GM18508 (cell line): ENCODE measurements around the gene FAM111B.
"Not testable (repeated sequence)": the region's sequence is repeated elsewhere in the genome, so short reads cannot be mapped to it uniquely, and the experiment has no call there.

Source experiments
- ATAC-seq: cut with Tn5 transposase; IDR thresholded peaks from one replicate; pipeline ENCODE4 v1.9.1; 2021; ENCODE audit warnings: moderate number of reproducible peaks; ENCODE audit not compliant: insufficient read depth, unreplicated experiment

FAM111B gene

GRCh38 chr11:59106363-59107336 lies at the start of gene FAM111B:
Gene FAM111B, plus strand, starts transcription at chr11:59107237. Its CDS starts 2,389 bp downstream, at chr11:59109626.
- peak; percentile 57 for ATAC-seq

- peak; percentile 78 for ATAC-seq
These were observed 48.7 kb upstream of the FAM111B start for GRCh38 chr11:59058120-59059033.

DNA sequence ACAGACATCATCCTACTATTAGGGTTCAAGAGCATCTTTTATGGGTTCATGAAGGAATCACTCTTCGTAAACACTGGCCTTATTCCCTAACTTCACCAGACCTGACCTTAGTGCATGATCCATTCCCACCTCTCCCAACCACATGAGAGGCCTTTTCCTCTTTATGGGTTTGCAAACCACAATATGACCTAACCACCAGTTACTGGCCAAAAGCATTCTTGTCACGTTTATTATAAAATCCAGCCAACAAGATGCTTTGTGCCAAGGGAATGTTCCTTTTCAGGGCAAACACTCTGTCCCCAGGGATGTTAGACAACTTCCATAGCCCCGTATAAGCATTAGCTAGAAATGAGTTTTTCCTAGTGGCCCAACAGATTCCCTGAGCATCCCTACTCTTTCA lies 46.9 kb upstream of the FAM111B start:
- ATAC-seq, result not testable (repeated sequence)

DNA sequence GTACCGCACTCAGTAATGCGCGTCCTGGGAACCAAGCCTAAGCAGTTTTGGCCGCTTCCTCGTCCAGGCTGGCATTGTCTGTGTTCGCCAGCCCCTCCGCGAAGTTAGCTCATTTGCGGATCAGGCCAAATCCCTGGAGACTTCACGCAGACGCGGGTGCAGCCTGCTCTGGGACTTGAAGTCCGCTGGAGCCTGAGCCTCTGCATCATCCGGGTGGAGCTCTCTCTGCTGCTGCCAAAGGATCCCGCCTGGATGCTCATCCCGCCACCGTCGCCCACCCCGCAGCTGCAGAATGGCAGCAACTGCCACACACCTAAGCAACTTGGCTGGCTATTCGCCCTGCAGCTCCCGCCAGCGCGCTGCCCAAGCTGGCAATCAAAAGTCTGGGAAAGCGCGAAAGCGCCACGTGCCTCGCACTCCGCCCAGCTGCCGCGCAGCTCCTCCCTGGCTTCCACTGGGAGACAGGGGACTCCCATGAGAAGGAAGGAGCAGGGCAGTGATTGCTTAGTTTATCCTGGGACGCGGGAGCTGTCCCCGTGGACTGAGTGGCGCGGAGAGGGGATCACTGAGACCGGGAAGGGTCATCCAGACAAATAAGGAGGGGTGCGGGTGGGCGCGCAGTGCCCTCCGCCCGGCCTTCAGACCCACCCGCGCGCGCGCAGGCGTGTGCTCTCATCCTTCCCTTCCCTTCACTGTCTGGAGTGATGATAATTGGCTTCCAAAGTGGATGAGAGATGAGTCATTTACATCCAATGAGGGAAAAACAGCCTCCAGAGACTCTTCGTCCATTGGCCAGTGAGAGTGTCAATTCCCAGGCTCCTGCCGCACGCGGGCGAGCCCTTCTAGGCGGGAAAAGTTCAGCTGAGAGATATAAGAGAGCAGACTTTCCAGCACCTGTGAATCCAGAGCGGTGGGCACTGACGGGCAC lies 44.2 kb upstream of the FAM111B start:
- no peak for ATAC-seq

DNA sequence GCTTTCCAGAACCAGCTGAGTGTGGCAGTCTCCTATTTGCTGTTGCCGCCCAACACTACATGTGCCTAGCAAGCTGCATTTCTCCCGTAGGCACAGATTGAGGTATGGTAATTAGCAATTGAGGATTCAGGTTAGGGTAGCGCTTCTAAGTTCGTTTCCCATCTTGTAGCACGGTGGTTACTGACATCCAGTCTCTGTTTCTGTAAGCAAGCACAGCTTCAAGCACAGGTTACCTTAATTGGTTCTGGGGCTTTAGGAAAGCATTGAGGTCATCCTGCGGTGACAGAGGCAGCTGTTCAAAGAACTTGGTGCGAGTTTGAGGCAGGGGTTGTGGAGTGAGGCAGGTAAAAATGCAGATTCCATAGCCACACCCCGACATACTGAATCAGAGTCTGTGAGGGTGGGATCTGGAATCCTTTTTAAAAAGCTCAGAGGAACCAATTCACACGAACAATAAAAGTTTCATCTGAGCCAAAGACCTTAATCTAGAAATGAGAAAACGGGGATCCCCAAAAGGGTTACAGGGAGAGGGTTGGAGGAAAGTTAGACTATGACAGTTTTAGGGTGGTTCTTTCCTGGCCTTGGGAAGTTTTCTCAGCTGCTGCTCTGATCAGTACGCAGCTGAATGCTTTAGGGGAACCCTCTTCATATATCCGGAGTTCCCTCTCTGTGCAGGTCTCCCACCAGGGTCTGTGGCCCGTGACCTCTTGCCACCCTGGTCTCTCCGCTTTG lies 42.9 kb upstream of the FAM111B start:
- ATAC-seq, result not testable (repeated sequence)

DNA sequence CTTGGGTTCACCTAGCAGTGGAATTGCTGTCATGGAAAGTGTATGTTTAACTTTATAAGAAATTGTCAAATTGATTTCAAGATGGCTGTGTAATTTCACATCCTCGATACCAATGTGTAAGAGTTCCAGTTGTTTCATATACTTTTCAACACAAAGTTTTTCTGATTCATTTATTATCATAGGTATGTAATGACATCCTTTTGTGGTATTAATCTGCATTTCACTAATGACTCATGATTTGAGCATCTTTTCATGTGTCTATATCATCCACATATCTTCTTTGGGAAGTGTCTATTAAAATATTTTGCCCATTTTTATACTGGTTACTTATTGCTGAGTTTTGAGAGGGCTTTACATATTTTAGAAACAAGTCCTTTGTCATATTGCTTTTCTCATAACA lies 38.0 kb upstream of the FAM111B start:
- no peak for ATAC-seq

- peak; percentile 86 for ATAC-seq
These were observed 30.0 kb upstream of the FAM111B start for GRCh38 chr11:59076876-59077571.

DNA sequence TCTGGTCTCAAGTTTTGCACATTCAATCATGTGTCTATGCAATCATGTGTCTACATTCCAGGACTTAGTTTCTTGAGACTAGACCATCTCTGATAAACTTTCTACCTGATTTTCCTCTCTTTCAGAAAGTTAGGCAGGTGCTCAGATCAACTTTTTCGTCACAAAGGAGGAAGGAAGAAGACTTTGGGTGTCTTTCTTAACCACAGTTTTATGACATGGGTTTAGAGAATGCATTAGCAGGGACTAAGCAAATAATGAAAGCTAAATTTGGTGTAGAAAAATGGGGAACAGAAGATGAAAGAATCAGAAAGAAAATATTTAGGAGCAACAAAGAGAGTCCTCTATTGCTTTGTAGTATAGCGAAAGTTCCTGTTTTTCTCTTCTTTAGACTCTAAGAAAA lies 28.6 kb upstream of the FAM111B start:
- ATAC-seq, result no peak

GRCh38 chr11:59079086-59079485 lies 28.0 kb upstream of the FAM111B start:
- ATAC-seq, result no peak

DNA sequence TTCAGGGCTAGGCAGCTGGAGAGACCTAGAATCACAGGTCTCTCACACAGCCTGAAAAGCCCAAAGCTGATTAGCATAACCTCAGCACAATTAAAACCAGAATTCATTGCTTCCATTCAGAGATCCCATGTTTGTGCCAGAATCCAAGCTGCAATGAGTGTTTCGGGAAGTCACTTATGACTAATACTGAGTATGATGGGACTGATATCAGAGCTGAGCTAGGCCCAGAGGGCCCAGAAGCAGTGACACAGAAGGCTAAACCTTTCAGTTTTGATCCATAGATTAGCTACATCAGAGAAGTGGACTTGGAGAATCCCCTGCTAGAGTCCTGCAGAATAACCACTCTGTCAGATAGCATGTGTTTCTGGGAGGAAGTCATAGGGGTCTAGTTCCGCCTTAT lies 26.6 kb upstream of the FAM111B start:
- not testable (repeated sequence) for ATAC-seq

- not testable (repeated sequence) for ATAC-seq
These were observed 25.5 kb upstream of the FAM111B start for GRCh38 chr11:59081430-59082020.

DNA sequence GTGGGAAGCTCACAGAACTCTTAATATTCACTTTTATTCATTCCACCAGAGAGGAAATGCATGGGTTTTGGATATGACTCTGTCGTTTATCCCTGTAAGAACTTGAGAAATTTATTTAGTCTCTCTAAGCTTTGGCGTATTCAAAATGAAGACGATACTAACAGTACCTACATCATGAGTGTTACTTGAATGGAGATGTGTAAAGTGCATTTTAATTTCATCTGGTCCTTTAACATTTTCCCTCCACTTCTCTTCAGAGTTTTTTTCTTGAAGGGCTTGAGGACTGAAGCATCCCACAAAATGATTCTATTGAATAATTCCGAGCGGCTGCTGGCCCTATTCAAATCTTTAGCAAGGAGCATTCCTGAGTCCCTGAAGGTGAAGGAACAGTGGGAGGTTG lies 21.0 kb upstream of the FAM111B start, which contains the start of gene GLYATL1B:
Gene GLYATL1B (plus strand): TSS at position 301 of the 400 bp plus-strand sequence. CDS start 0 bp downstream, at position 301.
- ATAC-seq, result not testable (repeated sequence)

DNA sequence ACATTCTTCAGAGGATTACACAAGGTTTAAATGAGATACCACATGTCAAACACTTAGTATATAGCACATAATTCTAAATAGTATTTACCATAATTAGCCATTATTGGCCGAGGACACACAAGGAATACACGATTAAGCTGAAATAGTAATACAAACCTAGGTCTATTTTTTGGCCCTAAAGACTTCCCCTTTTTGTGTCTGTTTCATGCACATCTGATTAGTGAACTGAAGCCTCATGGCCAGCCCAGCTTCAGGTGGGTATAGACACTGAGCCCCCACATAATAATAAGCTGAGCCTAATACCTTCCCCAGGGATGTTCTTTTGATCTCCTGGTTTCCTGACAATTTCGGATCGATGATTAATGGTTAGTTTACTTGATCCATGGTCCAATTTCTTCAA lies 18.9 kb upstream of the FAM111B start:
- ATAC-seq, result no peak

GRCh38 chr11:59093576-59093975 lies 13.5 kb upstream of the FAM111B start:
- ATAC-seq, result not testable (repeated sequence)

GRCh38 chr11:59095225-59095624 lies 11.8 kb upstream of the FAM111B start:
- ATAC-seq, result peak; percentile 79

- ATAC-seq, result not testable (repeated sequence)
These were observed 11.0 kb upstream of the FAM111B start for GRCh38 chr11:59095972-59096575.

DNA sequence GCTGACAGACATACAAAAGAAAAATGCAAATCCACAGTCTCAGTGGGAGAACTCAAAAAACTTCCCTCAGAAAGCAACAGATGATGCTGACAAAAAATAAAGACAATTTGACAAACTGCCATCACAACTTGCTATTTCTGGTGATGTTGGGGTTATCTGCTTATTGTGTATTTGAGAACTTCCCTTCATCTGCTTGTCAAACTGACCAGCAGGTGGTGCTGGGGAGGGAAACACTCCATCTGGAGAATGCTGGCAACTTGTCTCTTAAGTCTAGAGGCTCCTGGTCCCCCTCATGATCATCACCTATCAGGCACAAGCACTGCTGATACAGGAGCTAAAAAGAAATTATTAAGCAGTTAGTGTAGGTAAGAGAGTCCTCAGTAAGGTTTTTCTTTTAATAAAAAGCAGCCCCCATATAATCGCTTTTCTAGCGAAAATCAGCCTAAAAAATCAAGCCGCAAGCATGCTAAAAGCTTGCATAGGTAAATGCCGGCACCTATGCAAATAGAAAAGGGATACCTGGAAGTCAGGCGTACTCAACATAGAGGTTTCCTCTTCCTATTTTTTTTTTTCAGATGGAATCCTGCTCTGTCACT lies 9.8 kb upstream of the FAM111B start:
- ATAC-seq, result no peak
